HG03442 (cell line): ENCODE measurements around the gene HCN2.
"Not testable (repeated sequence)": the region's sequence is repeated elsewhere in the genome, so short reads cannot be mapped to it uniquely, and the experiment has no call there.

Experiments used
- ATAC-seq: cut with Tn5 transposase; IDR thresholded peaks from one replicate; pipeline ENCODE4 v1.9.1; 2021; ENCODE audit warnings: mild to moderate bottlenecking, moderate library complexity; ENCODE audit not compliant: unreplicated experiment

Gene HCN2

GRCh38 chr19:602391-603301, 13.0 kb downstream of the HCN2 start:
- no peak for ATAC-seq

- not testable (repeated sequence) for ATAC-seq
Observed at GRCh38 chr19:603302-603639, 13.6 kb downstream of the HCN2 start.

DNA sequence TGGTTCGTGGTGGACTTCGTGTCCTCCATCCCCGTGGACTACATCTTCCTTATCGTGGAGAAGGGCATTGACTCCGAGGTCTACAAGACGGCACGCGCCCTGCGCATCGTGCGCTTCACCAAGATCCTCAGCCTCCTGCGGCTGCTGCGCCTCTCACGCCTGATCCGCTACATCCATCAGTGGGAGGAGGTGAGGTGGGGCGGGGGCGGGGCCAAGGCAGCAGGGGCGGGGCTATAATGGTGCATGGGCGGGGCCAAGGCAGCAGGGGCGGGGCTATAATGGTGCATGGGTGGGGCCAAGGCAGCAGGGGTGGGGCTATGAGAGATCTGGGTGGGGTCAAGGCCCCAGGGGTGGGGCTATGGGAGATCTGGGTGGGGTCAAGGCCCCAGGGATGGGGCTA, 14.1 kb downstream of the HCN2 start:
- ATAC-seq = not testable (repeated sequence)

DNA sequence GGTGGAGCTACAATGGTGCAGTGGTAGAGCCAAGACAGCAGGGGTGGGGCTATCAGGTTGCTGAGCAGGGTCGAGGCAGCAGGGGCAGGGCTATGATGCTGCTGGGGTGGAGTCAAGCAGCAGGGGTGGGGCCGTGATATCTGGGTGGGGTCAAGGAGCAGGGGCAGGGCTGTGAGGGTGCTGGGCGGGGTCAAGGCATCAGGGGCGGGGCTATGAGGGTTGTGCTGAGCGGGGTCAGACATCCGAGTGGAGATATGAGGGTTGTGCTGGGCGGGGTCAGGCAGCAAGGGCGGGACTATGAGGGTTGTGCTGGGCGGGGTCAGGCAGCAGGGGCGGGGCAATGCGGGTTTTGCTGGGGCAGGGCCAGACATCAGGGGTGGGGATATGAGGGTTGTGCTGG, 14.7 kb downstream of the HCN2 start:
- no peak for ATAC-seq

GRCh38 chr19:605061-605971, 15.6 kb downstream of the HCN2 start:
- ATAC-seq = not testable (repeated sequence)

GRCh38 chr19:607301-608154, 17.8 kb downstream of the HCN2 start:
- ATAC-seq = no peak

GRCh38 chr19:608155-609003, 18.7 kb downstream of the HCN2 start:
- ATAC-seq = no peak

DNA sequence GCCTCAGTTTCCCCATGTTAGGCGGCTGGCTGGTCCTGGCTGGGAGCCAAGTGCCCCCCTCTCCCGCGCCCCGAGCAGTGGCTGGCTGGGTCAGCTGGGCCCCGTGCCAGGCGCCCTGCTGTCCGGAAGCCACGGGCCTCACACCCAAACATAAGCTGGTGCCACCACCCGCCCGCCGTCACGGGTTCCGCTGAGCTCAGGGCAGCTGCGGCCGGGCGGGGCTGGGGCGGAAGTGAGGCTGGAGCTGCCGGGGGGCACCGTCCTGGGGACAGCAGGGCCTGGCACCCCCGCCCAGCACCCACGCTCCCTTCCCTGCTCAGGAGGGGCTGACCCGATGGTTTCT, 19.3 kb downstream of the HCN2 start:
- no peak for ATAC-seq

DNA sequence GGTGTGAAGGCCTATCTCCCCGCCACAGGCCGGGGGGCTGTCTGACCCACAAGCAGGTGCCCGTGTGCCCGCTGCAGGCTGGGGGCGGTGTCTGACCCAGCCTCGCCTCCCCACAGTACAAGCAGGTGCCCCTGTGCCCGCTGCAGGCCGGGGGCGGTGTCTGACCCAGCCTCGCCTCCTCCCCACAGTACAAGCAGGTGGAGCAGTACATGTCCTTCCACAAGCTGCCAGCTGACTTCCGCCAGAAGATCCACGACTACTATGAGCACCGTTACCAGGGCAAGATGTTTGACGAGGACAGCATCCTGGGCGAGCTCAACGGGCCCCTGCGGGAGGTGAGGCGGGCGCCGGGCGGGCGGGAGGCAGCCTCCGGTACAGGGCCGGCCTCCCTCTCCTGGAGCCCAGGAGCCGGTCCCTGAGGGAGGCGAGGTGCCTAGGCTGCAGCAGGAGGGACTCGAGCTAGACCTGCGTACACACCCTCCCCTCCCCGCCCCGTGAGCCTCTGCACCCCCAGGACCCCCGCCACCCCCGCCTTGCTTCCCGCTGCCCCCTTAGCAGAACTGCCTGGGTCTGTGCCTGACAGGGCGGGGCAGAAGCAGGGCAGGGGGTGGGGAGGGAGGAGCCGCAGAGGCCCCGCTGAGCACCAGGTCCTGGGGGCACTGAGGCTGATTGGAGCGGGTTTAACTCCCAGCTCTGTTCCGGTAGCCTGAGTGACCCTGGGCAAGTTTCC, 20.6 kb downstream of the HCN2 start:
- ATAC-seq = no peak

DNA sequence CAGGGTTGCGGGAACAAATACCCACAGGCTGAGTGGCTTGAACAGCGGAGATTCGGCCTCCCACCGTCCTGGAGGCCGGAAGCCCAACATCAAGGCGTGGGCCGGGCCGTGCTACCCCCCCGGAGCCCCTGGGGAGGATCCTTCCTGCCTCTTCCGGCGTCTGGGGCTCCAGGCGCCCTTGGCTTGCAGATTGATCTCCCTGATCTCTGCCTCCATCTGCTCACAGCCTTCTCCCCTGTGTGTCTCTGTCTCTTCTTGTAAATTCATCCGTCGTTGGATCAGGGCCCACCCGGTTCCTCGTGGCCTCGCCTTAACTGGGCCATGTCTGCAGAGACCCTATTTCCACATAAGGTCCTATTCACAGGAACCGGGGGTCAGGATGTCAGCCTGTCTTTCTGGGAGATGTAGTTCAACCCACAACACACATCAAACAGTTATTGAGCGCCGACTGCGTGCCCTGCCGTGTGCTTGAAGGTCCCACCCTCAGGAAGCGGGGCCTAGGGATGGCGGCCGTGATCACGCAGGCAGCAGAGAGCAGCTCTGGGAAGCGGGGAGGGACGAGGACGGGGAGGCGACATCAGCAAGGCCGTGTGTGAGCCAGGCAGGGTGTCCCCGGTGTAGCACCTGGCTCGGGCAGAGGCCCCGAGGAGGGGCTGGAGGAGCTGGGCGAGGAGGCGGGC, 21.3 kb downstream of the HCN2 start:
- no peak for ATAC-seq

- no peak for ATAC-seq
Observed at GRCh38 chr19:611481-611868, 21.8 kb downstream of the HCN2 start.

DNA sequence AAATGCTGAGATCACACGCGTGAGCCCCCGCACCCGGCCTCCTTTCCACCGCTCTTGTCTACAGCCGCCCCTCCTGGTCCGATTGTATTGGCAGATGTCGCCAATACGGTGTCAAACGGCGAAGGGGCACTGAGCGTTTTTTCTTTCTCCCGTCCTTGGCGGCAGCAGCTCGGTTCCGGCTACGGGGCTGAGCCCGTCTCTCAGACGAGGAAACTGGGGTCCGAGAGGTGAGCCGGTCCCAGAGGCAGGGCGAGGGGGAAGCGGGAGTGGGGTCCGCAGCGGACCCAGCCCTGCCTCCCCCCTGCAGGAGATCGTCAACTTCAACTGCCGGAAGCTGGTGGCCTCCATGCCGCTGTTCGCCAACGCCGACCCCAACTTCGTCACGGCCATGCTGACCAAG, 23.3 kb downstream of the HCN2 start:
- ATAC-seq = no peak

DNA sequence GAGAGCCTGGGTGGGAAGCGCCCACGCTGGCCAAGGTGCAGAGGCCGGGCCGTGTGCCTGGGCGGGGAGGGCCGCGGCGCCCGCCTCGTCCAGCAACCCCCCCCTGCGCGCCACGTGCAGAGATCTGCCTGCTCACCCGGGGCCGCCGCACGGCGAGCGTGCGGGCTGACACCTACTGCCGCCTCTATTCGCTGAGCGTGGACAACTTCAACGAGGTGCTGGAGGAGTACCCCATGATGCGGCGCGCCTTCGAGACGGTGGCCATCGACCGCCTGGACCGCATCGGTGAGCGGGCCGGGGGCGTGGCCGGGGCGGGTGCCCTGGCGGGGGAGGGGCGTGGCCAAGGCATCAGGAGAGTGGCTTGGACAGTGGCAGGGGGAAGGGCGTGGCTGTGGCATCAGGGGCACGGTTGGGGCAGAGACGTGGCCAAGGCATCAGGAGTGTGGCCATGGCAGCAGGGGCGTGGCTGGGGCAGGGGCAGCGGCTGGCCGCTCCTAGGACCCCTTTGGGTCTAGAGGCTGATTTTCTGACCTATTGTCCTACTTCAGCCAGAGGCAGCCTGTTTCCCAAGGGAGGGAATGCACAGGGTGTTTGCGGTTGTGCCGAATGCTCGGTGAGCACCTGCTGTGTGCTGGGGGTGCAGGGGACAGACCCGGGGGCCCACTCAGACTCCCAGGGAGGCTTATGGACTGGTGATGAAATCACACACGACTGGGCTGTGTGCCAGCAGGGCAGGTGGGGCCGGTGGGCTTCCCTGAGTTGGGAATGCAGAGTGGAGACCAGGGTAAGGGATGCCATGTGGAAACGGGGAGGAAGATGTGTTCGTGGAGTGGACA, 24.3 kb downstream of the HCN2 start:
- no peak for ATAC-seq

GRCh38 chr19:615619-616018, 25.9 kb downstream of the HCN2 start:
- no peak for ATAC-seq

DNA sequence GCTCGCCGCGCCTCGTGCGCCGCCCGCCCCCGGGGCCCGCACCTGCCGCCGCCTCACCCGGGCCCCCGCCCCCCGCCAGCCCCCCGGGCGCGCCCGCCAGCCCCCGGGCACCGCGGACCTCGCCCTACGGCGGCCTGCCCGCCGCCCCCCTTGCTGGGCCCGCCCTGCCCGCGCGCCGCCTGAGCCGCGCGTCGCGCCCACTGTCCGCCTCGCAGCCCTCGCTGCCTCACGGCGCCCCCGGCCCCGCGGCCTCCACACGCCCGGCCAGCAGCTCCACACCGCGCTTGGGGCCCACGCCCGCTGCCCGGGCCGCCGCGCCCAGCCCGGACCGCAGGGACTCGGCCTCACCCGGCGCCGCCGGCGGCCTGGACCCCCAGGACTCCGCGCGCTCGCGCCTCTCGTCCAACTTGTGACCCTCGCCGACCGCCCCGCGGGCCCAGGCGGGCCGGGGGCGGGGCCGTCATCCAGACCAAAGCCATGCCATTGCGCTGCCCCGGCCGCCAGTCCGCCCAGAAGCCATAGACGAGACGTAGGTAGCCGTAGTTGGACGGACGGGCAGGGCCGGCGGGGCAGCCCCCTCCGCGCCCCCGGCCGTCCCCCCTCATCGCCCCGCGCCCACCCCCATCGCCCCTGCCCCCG, 26.5 kb downstream of the HCN2 start:
- ATAC-seq = no peak

- ATAC-seq = no peak
Observed at GRCh38 chr19:616747-617526, 27.3 kb downstream of the HCN2 start.
